ENCODE measurements around the gene MBNL3.

GRCh38 chrX:132520792-132521191 lies 32.0 kb upstream of the MBNL3 start:
- TF ChIP-seq CTCF (IDR thresholded peaks at IDR 0.05) (no peak), POLR2A (IDR thresholded peaks at IDR 0.05) (no peak), EP300 (IDR thresholded peaks at IDR 0.05) (no peak)

All from sigmoid colon (tissue), 4 donors.